ENCODE results near the gene ERC1. TPM values are rescaled to one million over a fixed set of nuclear protein-coding genes. Genes with fewer than 3 reads are reported as not detected.

ERC1 gene
- total RNA-seq, 1 experiment from 2014 or later, result 12.3 TPM

GRCh38 chr12:1213618-1214205, 222.7 kb downstream of the ERC1 start:
- H4K20me1 ChIP-seq (ENCODE audit: low read length), result no peaks in the 10 kb centered on the region
- no peak overlapping the region for H3K4me2 ChIP-seq (ENCODE audit: low read length)
- H3K9ac ChIP-seq (ENCODE audit: low read length), result no peak overlapping the region
- no peak for ATAC-seq
- peaks cover 9% of the 10 kb centered on the region for H3F3A ChIP-seq (ENCODE audit: low read length, unreplicated experiment)
- BruUV-seq (replicated peaks), result no TSS peak
- no peaks in the 10 kb centered on the region for H3K79me2 ChIP-seq (ENCODE audit: low read length)
- H3K9me3 ChIP-seq (ENCODE audit: low read length), result no peaks in the 10 kb centered on the region
- TF ChIP-seq EZH2 (IDR thresholded peaks at IDR 0.05; ENCODE audit: low read length, unreplicated experiment) (no peak), CTCF (conservative IDR thresholded peaks at IDR 0.05; ENCODE audit: low read depth, low read length) (no peak), EZH2phosphoT487 (IDR thresholded peaks at IDR 0.05; ENCODE audit: borderline replicate concordance, low read length) (no peak)
- H3K27me3 ChIP-seq (ENCODE audit: low read length), result no peaks in the 10 kb centered on the region
- H3K36me3 ChIP-seq (ENCODE audit: low read depth, low read length), result no peaks in the 10 kb centered on the region
- DNase-seq, result no peak
- H3K4me3 ChIP-seq (ENCODE audit: low read length), result no peak overlapping the region
- no peak overlapping the region for H2AFZ ChIP-seq (ENCODE audit: low read length)
- CTCF ChIA-PET, result no interaction called here
- POLR2A ChIA-PET (ENCODE audit: unreplicated experiment), result no interaction called here
- no peaks in the 10 kb centered on the region for H3K9me2 ChIP-seq (replicated peaks; ENCODE audit: low read length)
- no peak overlapping the region for H3K27ac ChIP-seq (ENCODE audit: low read length)
- peaks cover 28% of the 10 kb centered on the region for H3K4me1 ChIP-seq (ENCODE audit: insufficient read depth, low read length)
- intact Hi-C loops (cut with micrococcal nuclease), result no loop called here

- peaks cover 16% of the 10 kb centered on the region for H3F3A ChIP-seq (ENCODE audit: low read length, unreplicated experiment)
- peak overlapping the region; percentile 99 for H3K27ac ChIP-seq (ENCODE audit: low read length)
- peak overlapping the region; percentile 75 for H3K9ac ChIP-seq (ENCODE audit: low read length)
- no TSS peak for BruUV-seq (replicated peaks)
- peak overlapping the region; percentile 20; the same call in 1 of the 2 replicates for H3K4me3 ChIP-seq (ENCODE audit: low read length)
- H4K20me1 ChIP-seq (ENCODE audit: low read length), result no peaks in the 10 kb centered on the region
- H3K36me3 ChIP-seq (ENCODE audit: low read depth, low read length), result no peaks in the 10 kb centered on the region
- H3K79me2 ChIP-seq (ENCODE audit: low read length), result no peaks in the 10 kb centered on the region
- no peaks in the 10 kb centered on the region for H3K27me3 ChIP-seq (ENCODE audit: low read length)
- ChIA-PET CTCF (interaction anchor here (0.6 to 1.1 kb wide), 2 partner anchors 99 to 367 kb away, joined by 3 read pairs; no protein-coding TSS in a partner anchor), POLR2A (ENCODE audit: unreplicated experiment) (no interaction called here)
- no peak for TF ChIP-seq CTCF (conservative IDR thresholded peaks at IDR 0.05; ENCODE audit: low read depth, low read length)
- no peak for TF ChIP-seq EZH2phosphoT487 (IDR thresholded peaks at IDR 0.05; ENCODE audit: borderline replicate concordance, low read length)
- no peak for TF ChIP-seq EZH2 (IDR thresholded peaks at IDR 0.05; ENCODE audit: low read length, unreplicated experiment)
- peak; percentile 3 for DNase-seq
- peak overlapping the region; percentile 75 for H3K4me2 ChIP-seq (ENCODE audit: low read length)
- H3K9me3 ChIP-seq (ENCODE audit: low read length), result no peaks in the 10 kb centered on the region
- no peaks in the 10 kb centered on the region for H3K9me2 ChIP-seq (replicated peaks; ENCODE audit: low read length)
- H3K4me1 ChIP-seq (ENCODE audit: insufficient read depth, low read length), result peaks cover 52% of the 10 kb centered on the region
- ATAC-seq, result no peak
- H2AFZ ChIP-seq (ENCODE audit: low read length), result no peak overlapping the region; the same call in 1 of the 2 replicates
- intact Hi-C loops (cut with micrococcal nuclease), result no loop called here
Observed at GRCh38 chr12:1216560-1216959, 225.5 kb downstream of the ERC1 start.
